ENCODE measurements around the gene TMED9.
A peak's percentile ranks its signal among the peaks of the same experiment; 100 is the strongest.
"Not testable (repeated sequence)": the region's sequence is repeated elsewhere in the genome, so short reads cannot be mapped to it uniquely, and the experiment has no call there.

TMED9 gene

DNA sequence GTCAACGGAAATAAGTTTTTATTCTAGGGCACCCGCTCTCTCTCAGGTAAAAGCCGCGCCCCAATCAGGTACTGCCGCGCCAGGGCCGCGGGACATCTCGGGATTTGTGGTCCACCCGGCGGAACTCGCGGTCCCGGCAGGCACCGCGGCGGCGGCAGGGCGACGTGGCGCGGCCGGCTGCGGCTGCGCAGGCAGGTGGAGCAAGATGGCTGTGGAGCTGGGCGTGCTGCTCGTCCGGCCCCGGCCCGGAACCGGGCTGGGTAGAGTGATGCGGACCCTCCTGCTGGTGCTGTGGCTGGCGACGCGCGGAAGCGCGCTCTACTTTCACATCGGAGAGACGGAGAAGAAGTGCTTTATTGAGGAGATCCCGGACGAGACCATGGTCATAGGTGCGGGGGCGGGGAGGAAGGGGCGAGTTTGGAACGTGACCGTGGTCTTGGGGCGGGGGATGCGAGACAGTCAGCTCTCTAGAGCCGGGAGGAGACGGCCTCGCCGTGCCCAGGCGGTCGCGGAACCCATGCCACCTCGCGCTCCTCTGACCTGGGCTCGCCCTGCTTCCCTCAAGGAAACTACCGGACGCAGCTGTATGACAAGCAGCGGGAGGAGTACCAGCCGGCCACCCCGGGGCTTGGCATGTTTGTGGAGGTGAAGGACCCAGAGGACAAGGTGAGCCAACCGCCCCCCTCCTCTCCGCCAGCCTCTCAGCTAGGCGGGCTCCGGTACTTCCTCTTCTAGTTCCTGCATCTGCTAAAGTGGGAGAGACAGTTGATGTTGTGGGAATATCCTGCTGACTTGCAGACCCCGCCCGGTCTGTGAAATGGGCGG lies at the start of gene TMED9:
Gene TMED9, plus strand, starts transcription at position 194 of the 825 bp plus-strand sequence. Its CDS starts 12 bp downstream, at position 206.
- DNase-seq (ENCODE audit: low read depth), result peak; percentile 86

DNA sequence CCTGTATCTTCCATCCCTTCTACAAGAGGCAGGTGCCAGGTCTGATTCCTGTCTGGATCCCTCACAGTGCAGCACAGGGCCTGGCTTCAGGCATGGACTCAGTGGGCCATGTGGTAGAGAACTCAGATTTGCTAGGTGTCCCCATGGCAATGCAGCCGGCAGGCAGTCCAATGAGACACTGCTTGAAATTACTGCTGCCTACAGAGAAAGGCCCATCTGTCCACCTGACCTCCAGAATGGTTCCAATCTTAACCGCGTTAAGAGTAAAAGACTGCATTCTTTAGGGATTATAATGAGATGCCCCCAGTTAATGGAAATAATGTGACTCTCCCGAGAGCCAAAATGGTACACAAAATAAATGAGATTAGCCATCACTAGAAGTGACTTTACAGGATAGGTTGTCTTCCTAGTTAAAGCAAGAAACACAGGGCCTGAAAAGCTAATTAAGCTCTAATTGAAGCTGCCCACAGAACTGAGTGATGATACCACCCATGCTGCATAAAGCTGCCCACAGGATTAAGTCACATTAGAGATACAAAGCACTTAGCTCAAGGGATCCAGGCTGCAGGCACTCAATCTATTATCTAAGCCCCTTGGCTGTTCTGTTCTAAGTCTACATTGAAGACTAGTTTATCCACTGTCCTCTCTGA lies 49.1 kb upstream of the TMED9 start:
- DNase-seq (ENCODE audit: low read depth), result no peak

DNA sequence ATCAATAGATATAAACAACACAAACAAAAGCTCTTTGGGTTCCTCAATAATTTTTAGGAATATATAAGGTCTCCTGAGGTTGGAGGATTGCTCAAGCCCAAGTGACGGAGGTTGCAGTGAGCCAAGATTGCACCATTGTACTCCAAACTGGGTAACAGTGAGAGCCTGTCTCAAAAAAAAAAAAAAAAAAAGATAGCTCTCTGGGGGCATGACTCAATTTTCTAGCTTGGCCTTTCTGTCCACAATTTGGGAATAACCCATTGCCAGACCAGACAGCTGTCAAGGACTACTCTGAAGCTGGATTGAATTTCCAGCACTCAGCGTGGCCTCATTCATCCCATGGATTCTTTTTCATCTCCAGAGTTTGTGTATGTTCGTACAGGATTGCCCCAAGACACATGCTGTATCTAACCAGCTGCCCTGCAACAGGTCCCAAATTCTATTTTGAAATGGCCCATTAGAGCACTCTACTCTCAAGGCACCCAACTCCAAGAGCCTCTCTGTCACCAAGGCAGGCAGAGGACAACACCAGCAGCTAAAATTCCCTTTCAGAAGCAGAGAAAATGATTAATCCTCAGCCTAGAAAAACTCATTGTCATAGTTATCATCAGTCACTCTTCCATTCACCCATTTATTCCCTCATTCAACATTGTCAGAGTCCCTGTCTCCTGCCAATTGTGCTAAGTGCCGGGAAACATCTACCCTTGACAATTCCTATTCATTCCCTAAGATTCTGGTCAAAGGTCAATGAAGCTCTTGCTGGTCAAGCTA lies 46.3 kb upstream of the TMED9 start:
- no peak for DNase-seq (ENCODE audit: low read depth)

DNA sequence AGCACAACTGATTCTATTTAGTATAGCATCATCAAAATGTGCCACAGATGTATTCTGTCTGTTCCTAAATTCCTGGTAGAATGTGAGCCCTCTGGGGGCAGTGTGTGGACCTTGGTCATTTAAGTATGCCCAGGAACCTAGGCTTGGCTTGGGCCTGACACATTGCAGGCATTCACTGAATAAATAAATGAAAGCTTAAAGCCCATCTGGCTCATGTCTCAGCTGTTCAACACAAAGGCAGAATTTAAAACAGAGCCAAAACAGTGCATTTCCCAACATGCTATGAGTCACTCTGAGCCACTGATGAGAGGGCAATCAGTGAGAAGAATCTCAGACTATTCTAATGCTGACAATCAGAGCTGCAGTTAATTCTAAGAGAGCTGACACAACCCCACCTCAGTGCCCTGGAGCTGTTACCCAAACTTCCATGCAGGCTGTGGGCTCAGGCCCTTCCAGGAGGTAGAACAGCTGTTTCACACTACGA lies 45.7 kb upstream of the TMED9 start:
- DNase-seq (ENCODE audit: low read depth), result no peak

DNA sequence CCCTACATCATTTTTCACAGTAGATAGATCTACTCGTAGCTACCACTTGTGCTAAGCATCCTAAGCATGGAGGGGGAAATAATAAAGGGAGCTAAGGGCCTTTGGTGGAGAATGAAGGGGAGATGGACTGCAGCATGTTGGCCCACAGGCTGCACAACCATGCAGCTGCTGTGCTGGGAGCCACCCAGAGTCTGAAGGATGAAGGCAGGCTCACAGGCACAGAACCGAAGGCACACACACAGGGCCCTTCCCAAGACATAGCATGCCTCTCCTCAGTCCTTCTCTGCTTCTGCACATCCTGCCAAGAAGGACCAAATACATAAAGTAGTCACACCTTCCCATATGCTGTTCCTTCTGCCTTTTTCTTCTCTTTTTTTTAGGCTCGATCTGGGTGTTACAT lies 44.3 kb upstream of the TMED9 start:
- DNase-seq (ENCODE audit: low read depth), result no peak

DNA sequence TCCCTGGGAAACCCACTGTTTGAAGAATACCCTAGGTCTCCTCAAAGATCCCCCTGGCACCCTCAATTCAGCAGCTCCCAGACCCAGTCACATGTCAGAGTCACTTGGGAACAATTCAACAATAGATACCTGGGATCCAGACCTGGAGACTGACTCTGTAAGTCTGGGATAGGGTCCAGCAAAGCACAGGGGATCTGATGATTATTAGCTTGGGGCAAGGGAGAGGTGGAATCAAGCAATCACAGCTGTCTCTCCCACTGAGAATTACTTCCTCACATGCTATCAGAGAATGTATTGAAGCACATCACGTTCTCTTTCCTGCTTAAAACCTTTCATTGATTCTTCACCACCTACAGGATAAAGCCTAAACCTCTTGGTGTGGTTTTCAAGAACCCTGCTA lies 43.5 kb upstream of the TMED9 start:
- DNase-seq (ENCODE audit: low read depth), result no peak

DNA sequence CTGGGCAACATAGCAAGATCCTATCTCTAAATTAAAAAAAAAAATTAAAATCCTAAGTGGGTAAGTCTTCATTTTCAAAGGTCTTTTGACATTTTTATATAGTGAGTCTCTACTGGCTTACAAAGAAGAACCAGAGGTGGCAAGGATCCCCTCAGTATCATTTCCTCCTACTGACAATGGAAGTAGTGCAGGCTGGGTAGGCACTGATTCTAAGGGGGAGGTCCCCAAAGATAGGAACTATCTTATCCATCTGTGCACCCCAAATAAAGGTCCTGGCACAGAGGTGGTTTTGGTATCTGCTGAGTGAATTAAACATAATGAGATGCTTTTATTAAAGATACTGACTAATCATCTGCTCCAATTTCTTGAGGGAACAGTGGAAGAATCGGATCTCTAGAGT lies 41.9 kb upstream of the TMED9 start:
- DNase-seq (ENCODE audit: low read depth), result no peak

DNA sequence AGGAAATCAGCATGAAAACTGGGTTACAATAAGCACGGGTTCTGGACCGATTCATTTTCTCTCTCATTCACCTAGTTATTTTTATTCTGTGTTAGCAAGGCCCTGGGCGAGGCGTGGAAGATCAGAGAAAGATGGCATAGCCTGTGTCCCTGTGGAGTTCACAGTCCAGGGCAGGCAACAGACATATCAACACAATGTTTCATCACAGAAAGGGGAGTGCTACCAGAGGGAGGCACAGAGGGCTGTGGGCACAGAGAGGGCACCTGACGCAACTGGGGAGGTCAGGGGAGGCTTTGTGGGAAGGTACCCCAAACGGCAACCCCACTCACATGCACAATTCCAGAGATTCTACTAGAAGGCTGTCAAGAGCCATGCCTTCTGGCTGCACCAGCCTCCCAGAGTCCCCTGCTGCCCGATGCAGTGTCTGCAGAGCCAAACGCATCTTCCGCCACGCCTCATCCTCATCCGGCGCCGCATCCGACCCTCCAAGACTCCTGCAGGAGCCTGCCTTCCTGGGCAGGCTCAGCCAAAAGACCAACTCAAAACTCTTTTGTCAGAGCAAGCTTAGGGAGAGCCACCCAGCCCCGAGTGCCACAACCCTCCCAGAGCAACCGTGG lies 39.1 kb upstream of the TMED9 start:
- no peak for DNase-seq (ENCODE audit: low read depth)

DNA sequence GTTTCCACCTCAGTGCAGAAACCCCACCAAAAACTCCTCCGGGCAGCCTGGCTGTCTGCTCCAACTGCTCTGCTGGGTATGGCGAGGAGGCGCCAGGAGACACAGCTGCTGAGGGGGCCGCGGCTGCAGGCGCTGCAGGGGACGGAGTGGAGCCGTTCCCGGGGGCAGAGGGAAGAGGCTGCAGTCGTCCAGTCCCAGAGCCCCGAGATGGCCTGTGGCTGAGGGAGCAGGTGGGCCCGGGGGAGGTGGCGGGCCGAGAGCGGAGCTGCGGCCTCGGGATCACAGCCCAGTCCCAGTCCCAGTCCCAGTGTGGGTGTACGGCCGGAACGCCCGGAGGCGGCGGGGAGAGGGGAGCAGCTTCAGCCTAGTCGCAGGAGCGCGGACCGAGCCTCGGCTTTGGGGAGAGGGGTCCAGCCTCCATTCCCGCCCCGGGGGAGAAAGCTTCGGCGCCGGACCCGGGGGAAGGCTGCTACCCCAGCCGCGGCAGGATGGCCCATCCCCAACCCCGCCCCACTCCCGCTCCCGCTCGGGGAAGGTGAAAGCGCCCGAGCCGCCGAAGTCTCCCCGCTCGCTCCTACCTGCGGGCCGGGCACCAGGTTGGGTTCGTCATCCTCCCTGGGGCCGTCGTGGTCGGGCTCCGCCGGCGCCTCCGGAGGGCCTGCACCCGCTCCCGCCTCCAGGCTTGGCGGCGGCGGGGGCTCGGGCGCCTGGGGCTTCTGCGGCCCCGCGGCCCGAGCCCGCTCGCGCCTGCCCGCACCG lies 38.2 kb upstream of the TMED9 start:
- peak; percentile 15 for DNase-seq (ENCODE audit: low read depth)

DNA sequence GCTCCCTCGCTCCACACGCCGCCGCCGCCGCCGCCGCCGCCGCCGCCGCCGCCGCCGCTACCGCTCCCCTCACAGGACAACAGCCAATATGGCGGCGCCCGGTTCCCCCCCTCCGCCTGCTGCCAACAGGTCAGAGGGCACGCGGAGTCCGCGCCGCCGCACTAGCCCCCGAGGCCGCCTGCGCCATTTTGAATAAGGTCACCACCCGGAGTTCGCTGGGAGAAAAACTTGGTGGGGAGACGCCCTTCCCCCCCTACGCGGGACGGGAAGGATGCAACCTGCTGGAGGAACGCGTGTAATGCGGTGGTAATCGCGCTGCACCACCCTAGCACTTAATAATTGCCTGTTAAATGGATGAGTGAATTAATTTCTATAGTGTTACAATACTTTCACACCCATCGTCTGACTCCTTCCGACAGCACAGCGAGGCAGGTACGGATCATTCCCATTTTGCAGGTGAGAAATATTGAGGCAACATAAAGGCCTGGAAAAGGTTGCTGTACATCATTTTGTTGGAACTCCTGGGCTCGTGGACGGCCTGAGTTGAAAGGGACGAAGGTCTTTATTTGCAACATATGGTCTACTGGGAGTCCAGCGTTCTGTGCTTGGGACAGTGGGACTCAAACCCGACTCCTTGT lies 37.4 kb upstream of the TMED9 start, which contains the start of gene FAM193B:
Gene FAM193B, minus strand, starts transcription at position 90 of the 638 bp plus-strand sequence. CDS start 105 bp downstream, outside the sequence.
- peak; percentile 93 for DNase-seq (ENCODE audit: low read depth)

DNA sequence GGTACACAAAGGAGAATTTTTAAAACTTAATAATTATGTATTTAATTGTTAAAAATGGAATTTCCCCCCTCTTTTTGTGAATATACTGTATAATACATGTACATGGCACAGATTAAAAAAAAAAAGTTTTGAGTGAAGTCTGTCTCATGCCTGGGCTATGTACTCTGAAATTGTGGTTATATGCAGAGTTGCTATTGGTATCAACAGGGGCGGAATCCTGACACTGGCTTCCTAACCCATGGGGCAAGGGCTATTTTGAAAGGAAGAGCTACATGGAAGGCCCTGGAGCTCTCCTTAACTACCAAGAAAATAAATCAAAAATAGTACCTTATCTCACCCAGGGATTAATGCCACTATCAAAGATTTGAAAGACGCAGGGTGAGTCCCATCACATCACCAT lies 36.8 kb upstream of the TMED9 start:
- DNase-seq (ENCODE audit: low read depth), result no peak

DNA sequence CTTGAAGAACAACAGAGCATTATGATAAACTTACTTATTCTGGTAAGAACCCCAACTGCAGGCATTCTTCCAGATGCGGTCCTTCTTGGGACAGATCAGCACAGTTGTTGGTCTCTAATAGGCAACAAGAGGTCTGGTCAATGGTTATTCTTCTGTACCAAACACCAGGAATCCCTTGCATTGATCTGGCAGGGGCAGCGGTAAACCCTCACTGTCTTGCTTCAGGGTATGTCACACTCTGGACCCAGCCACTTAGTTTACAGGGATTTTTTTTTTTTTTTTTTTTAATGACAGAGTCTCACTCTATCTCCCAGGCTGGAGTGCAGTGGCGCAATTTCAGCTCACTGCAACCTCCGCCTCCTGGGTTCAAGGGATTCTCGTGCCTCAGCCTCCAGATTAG lies 36.3 kb upstream of the TMED9 start:
- no peak for DNase-seq (ENCODE audit: low read depth)

DNA sequence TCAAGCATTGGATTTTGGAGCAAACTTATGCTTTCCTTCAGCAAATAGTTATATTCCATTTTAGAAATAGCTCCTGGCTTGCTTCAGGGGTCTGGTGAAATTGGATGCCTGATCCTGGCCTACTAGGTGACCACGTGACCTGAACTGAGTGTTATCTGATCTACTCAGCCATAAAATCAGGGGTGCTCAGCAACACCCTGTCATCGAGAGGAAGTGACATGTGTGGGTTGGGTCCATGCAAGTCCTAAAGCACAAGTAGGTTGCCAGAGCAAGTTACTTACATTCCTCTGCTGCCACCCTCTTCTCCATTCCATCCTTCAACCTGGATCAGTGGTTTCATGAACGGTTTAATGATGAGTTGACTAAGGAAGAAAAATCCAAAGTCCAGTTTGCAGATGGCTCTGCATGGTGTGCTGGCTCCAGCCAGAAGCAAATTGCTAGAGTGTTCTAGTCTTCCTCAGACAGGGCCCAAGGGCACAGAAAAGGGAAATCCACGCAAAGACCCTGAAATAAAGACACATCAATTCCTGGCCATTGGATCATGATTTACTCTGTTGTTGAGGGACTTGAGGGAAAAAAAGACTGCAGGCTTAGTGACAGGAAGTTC lies 34.9 kb upstream of the TMED9 start:
- DNase-seq (ENCODE audit: low read depth), result no peak

DNA sequence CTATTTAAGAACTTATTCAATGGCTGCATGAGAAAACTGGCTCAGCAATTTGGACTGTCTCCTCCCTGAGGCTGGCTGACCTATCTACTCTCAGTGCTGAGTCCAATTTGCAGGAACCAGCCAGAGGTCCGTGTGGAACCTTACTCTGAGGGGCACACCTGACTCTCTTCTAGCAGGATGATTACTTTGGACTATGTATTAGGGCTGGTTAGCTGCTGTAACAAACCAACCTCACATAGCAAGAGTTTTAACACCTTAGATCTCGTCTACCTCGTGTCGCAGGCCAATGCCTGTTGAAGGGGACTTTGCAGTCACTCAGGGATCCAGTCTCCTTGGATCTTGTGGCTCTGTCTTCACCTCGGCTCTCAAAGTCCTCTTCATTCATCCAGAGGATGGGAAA lies 34.2 kb upstream of the TMED9 start:
- no peak for DNase-seq (ENCODE audit: low read depth)

DNA sequence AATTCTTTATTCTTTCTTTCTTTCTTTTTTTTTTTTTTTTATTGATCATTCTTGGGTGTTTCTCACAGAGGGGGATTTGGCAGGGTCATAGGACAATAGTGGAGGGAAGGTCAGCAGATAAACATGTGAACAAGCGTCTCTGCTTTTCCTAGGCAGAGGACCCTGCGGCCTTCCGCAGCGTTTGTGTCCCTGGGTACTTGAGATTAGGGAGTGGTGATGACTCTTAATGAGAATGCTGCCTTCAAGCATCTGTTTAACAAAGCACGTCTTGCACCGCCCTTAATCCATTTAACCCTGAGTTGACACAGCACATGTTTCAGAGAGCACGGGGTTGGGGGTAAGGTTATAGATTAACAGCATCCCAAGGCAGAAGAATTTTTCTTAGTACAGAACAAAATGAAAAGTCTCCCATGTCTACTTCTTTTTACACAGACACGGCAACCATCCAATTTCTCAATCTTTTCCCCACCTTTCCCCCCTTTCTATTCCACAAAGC lies 32.5 kb upstream of the TMED9 start:
- DNase-seq (ENCODE audit: low read depth), result not testable (repeated sequence)

DNA sequence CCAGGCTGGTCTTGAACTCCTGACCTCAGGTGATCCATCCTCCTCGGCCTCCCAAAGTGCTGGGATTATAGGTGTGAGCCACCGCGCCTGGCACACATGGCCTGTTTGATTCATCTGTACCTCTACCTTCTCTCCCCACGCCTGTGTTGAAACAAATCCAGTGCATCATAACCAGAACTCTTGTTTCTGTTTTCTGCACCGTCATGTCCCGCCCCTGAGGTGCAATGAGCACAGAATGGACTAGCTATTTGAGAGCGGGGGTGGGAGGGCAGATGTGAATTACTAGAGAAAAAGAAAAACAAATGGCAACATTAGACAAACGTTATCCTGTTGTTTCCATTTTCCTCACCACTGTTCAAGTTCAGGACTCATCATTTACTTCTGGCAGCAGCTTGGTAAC lies 27.0 kb upstream of the TMED9 start:
- no peak for DNase-seq (ENCODE audit: low read depth)

DNA sequence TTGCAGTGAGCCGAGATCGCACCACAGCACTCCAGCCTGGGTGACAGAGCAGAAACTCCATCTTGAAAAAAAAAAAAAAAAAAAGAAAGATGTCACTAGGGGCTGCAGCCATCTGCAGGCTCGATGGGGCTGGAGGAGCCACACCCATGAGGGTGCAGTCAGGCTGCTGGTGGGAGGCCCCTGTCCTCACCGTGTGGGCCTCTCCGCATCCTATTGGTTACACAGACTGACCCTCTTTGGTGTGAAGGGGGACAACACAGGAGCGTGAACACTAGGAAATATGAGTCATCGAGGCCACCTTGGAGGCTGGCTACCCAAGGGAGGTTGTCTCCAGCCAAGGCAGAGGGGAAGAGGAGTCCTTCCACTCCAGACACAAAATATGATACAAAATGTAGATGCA lies 23.7 kb upstream of the TMED9 start:
- DNase-seq (ENCODE audit: low read depth), result no peak

DNA sequence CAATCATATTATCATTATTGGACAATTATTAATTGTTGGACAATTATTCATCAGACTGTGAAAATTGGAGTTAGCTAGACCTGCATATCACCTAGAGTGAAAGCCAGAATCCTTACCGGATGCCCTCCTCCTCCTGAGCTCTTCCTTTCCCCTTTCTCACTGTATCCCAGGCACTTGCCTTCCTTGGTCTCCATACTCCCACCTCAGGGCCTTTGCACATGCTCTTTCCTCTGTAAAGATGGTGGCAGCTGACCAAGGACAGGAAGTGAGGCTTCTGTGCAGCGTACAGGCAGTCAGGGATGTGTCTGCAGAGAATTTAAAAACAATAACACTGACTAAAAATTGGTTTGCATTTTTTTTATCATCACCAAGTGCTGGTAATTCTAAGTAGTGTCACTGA lies 22.1 kb upstream of the TMED9 start:
- DNase-seq (ENCODE audit: low read depth), result no peak

DNA sequence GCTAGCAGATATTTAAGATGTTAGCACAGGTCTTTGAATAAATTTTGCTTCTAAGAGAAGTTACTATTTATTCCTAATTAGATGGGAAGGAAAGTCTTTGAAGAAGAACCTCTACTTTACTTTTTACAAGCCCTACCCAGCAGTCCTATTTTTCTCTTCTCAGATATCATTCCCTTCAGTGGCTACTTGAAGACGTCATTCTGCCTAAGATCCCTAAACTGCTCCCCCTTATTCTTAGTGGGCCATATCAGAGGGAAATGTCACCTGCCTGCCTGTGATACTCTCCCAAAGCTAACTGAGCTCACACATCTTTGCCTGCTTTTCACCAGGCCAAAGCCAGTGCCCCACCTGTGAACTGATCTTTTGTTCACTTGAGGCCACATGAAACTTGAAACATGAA lies 16.5 kb upstream of the TMED9 start:
- no peak for DNase-seq (ENCODE audit: low read depth)

DNA sequence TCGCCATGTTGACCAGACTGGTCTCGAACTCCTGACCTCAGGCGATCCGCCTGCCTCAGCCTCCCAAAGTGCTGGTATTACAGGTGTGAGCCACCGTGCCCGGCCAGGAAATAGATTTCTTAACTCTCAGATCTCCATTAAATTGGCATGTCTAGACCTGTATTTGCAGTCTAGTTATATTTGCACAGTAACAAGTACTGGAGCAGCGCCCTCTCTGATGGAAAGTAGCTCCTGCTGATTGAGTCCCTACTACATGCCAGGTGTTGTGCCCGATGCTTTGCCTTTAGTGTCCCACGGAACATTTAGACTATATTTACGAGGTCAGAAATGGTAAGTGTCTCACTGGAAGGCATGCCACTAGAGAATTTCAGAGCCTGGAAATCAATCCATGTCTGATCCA lies 15.8 kb upstream of the TMED9 start:
- no peak for DNase-seq (ENCODE audit: low read depth)

Data from activated T-helper 1 cell treated with Interleukin-2 at 50 U/mL for 16 hours (primary cell).